Measurements from ENCODE around the gene HSCB. TPM values are rescaled to one million over a fixed set of nuclear protein-coding genes. Genes with fewer than 3 reads are reported as not detected.

The HSCB gene
- total and polyA plus RNA-seq, 9 of the 15 experiments (the other 6 are each of a cell fraction or from before 2014, with no cell fraction given) = 2.6 to 13.1 (median 8.6) TPM

GRCh38 chr22:28800308-28801041, 58.6 kb downstream of the HSCB start, which contains the start of gene XBP1 (continued):
- TF ChIP-seq HMGXB4 (CRISPR knock-in tag; IDR thresholded peaks at IDR 0.05) (0 out of 2 replicates have a peak, but pooled peaks have one; percentile 62), SMARCA4 (IDR thresholded peaks at IDR 0.05) (peak; percentile 38; the same call in 1 of the 2 replicates), PCBP1 (IDR thresholded peaks at IDR 0.05; ENCODE audit: low read depth, low read length, poor library complexity, severe bottlenecking) (peak; percentile 71), SP1 (CRISPR knock-in tag; IDR thresholded peaks at IDR 0.05) (peak; percentile 59; the same call in 1 of the 2 replicates), PRPF4 (IDR thresholded peaks at IDR 0.05; ENCODE audit: insufficient read depth, low read depth, low read length, poor library complexity, severe bottlenecking) (peak; percentile 84), ATF7 (IDR thresholded peaks at IDR 0.05) (peak; percentile 67), MBD2 (IDR thresholded peaks at IDR 0.05; ENCODE audit: borderline replicate concordance, low read depth) (peak; percentile 52; the same call in 1 of the 2 replicates), ZNF143 (CRISPR knock-in tag; IDR thresholded peaks at IDR 0.05) (no peak), SRSF1 (IDR thresholded peaks at IDR 0.05; ENCODE audit: low read depth, low read length) (no peak), EHMT2 (IDR thresholded peaks at IDR 0.05) (no peak), CXXC5 (CRISPR knock-in tag; IDR thresholded peaks at IDR 0.05) (peak; percentile 85), RNF2 (IDR thresholded peaks at IDR 0.05) (0 out of 2 replicates have a peak, but pooled peaks have one; percentile 33), ZFP30 (CRISPR knock-in tag; IDR thresholded peaks at IDR 0.05; ENCODE audit: borderline replicate concordance) (no peak), RBM14 (IDR thresholded peaks at IDR 0.05; ENCODE audit: borderline replicate concordance, insufficient read depth, low read depth, low read length) (0 out of 2 replicates have a peak, but pooled peaks have one; percentile 47), MAX (CRISPR knock-in tag; IDR thresholded peaks at IDR 0.05) (peak; percentile 33), THRAP3 (IDR thresholded peaks at IDR 0.05; ENCODE audit: borderline replicate concordance) (no peak), ZNF263 (CRISPR knock-in tag; IDR thresholded peaks at IDR 0.05; ENCODE audit: borderline replicate concordance) (no peak), POLR2B (IDR thresholded peaks at IDR 0.05; ENCODE audit: low read depth, partially characterized antibody) (peak; percentile 76), POLR2A (conservative IDR thresholded peaks at IDR 0.05) (peak; percentile 86), PHF8 (IDR thresholded peaks at IDR 0.05; ENCODE audit: borderline replicate concordance, low read length) (peak; percentile 85; the same call in 1 of the 2 replicates), ZNF589 (CRISPR knock-in tag; IDR thresholded peaks at IDR 0.05; ENCODE audit: low read depth) (no peak), SMAD2 (IDR thresholded peaks at IDR 0.05; ENCODE audit: low read depth, low read length) (no peak), THAP12 (CRISPR knock-in tag; IDR thresholded peaks at IDR 0.05) (peak; percentile 76; the same call in 1 of the 2 replicates), MYC (IDR thresholded peaks at IDR 0.05; ENCODE audit: low read depth, low read length) (peak; percentile 86), MYC (CRISPR knock-in tag; IDR thresholded peaks at IDR 0.05; ENCODE audit: borderline replicate concordance, low read depth) (no peak), ATF1 (CRISPR knock-in tag; IDR thresholded peaks at IDR 0.05) (no peak), ATF1 (tag; IDR thresholded peaks at IDR 0.05) (peak; percentile 95)

All from K562 (cell line).